ENCODE results near the gene PGPEP1.
"Not testable (repeated sequence)": the region's sequence is repeated elsewhere in the genome, so short reads cannot be mapped to it uniquely, and the experiment has no call there.

Gene PGPEP1

DNA sequence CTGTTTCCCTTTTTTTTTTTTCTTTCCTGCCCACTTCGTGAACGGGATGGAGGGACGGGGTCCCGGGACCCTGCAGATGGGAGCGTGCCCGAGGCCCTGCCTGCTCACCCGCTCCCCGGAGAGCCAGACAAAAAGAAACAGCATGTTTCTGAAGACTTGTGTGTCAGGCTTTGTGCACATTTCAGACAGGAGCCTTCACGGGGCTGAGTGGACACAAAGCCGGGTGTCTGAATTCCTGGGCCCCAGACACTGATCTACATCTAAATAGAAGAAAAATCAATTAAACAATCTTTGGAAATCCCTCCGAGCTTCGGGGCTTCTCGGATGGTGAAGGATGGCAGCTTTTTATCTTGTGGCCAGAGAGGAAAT, 4.2 kb downstream of the PGPEP1 start:
- Histone ChIP-seq H3K9me3 (no peaks in the 10 kb centered on the region), H3K27ac (no peak overlapping the region), H3K4me3 (no peak overlapping the region), H3K36me3 (peaks cover 0 to 27% (median 0%) of the 10 kb centered on the region in 3 donors), H3K4me1 (peaks cover 0 to 20% (median 12%) of the 10 kb centered on the region in 4 donors), H3K27me3 (no peaks in the 10 kb centered on the region)
- TF ChIP-seq, protein P1, sequence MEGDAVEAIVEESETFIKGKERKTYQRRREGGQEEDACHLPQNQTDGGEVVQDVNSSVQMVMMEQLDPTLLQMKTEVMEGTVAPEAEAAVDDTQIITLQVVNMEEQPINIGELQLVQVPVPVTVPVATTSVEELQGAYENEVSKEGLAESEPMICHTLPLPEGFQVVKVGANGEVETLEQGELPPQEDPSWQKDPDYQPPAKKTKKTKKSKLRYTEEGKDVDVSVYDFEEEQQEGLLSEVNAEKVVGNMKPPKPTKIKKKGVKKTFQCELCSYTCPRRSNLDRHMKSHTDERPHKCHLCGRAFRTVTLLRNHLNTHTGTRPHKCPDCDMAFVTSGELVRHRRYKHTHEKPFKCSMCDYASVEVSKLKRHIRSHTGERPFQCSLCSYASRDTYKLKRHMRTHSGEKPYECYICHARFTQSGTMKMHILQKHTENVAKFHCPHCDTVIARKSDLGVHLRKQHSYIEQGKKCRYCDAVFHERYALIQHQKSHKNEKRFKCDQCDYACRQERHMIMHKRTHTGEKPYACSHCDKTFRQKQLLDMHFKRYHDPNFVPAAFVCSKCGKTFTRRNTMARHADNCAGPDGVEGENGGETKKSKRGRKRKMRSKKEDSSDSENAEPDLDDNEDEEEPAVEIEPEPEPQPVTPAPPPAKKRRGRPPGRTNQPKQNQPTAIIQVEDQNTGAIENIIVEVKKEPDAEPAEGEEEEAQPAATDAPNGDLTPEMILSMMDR (IDR thresholded peaks at IDR 0.05) = no peak
- intact Hi-C loops (cut with DNase I; ENCODE audit: low total_unique reads) = no loop called here
- DNase-seq = no peak

DNA sequence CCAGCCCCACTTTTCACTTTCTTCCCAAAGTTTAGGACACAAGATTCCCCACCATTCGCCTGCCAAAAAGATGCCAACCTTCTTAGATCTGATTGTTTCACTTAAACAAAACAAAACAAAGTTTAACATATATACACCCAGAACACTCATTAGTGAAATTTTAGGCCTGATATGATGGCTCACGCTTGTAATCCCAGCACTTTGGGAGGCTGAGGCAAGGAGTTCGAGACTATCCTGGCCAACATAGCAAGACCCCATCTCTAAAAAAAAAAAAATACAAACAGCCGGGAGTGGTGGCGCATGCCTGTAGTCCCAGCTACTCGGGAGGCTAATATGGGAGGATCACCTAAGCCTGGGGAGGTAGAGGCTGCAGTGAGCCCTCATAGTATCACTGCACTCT, 4.9 kb downstream of the PGPEP1 start:
- TF ChIP-seq, protein P1 (IDR thresholded peaks at IDR 0.05) = no peak
- Histone ChIP-seq H3K9me3 (no peaks in the 10 kb centered on the region), H3K4me3 (no peak overlapping the region), H3K27me3 (no peaks in the 10 kb centered on the region), H3K27ac (no peak overlapping the region), H3K36me3 (peaks cover 0 to 27% (median 0%) of the 10 kb centered on the region in 3 donors), H3K4me1 (peaks cover 0 to 13% (median 5%) of the 10 kb centered on the region in 4 donors)
- no peak for DNase-seq
- intact Hi-C loops (cut with DNase I; ENCODE audit: low total_unique reads) = loop anchor here (5.0 kb wide), 1 partner anchor 62 kb away; no protein-coding TSS in a partner anchor

DNA sequence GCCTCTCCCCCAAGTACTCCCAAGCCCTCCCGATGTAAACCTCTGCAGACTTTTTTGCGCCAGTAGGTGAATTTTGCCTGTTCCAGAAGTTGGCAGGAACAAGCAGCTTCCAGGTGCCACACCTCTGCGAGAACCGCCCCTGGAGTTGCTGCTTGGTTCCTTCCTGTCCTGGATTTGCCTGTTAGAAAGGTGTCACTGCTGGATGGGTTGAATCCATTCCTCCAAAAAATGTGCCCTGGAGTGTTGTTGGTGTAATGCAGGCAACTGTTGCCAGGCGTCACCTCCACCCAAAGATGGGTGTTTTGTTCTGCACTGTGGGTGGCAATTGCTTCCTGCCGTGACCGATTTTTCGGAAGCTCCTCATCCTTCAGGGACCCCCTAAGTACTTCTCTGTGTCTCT, 5.7 kb downstream of the PGPEP1 start:
- DNase-seq = no peak
- H3K27ac ChIP-seq = no peak overlapping the region
- H3K27me3 ChIP-seq = no peaks in the 10 kb centered on the region
- TF ChIP-seq, protein P1 (IDR thresholded peaks at IDR 0.05) = no peak
- intact Hi-C loops (cut with DNase I; ENCODE audit: low total_unique reads) = loop anchor here (5.0 kb wide), 1 partner anchor 61 kb away; no protein-coding TSS in a partner anchor
- H3K36me3 ChIP-seq = peaks cover 0 to 27% (median 0%) of the 10 kb centered on the region in 3 donors
- H3K4me1 ChIP-seq = peaks cover 0 to 11% (median 3%) of the 10 kb centered on the region in 4 donors
- no peaks in the 10 kb centered on the region for H3K9me3 ChIP-seq
- H3K4me3 ChIP-seq = no peak overlapping the region

DNA sequence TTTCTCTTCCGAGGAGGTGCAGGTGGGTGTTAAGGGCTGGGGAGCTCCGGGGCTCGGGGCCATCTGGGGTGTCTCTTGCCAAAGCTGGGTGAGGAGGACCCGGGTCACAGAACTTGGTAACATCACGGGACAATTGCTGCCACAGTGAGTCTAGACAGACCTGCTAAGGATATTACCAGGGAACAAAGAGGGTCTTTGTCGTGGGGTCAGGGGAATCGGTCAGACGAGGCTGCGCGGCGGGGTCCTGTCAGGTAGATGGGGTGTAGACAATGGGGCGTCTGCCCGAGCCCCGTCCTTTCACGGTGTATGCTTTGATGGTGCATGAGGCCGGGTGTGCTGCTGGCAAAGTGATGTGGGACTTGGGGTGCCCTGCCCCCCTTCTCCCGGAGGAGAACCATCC, 7.8 kb downstream of the PGPEP1 start:
- no peak for DNase-seq
- H3K36me3 ChIP-seq = peaks cover 0 to 26% (median 0%) of the 10 kb centered on the region in 3 donors
- H3K4me3 ChIP-seq = no peak overlapping the region
- H3K27ac ChIP-seq = no peak overlapping the region
- TF ChIP-seq, protein P1 (IDR thresholded peaks at IDR 0.05) = no peak
- no peaks in the 10 kb centered on the region for H3K4me1 ChIP-seq
- intact Hi-C loops (cut with DNase I; ENCODE audit: low total_unique reads) = loop anchor here (5.0 kb wide), 1 partner anchor 59 kb away; no protein-coding TSS in a partner anchor
- no peaks in the 10 kb centered on the region for H3K27me3 ChIP-seq
- no peaks in the 10 kb centered on the region for H3K9me3 ChIP-seq

DNA sequence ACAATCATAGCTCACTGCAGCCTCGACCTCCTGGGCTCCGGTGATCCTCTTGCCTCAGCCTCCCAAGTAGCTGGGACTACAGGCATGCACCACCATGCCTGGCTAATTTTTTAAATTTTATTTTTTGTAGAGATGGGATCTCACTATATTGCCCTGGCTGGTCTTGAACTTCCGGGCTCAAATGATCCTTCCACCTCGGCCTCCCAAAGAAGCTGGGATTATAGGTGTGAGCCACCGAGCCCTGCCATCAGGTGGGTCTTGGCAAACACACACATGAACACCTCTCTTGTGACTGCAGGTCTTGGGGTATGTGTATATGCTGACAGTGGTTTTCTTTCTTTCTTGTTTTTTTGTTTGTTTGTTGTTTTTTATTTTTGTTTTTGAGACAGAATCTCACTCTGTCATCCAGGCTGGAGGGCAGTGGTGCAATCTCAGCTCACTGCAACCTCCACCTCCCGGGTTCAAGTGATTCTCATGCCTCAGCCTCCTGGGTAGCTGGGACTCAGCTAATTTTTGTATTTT, 8.5 kb downstream of the PGPEP1 start:
- H3K9me3 ChIP-seq, H3K27ac ChIP-seq, H3K4me1 ChIP-seq, H3K27me3 ChIP-seq, DNase-seq, H3K4me3 ChIP-seq: not testable (repeated sequence)
- H3K36me3 ChIP-seq = peaks cover 0 to 23% (median 0%) of the 10 kb centered on the region in 3 donors
- intact Hi-C loops (cut with DNase I; ENCODE audit: low total_unique reads) = loop anchor here (5.0 kb wide), 1 partner anchor 58 kb away; no protein-coding TSS in a partner anchor

DNA sequence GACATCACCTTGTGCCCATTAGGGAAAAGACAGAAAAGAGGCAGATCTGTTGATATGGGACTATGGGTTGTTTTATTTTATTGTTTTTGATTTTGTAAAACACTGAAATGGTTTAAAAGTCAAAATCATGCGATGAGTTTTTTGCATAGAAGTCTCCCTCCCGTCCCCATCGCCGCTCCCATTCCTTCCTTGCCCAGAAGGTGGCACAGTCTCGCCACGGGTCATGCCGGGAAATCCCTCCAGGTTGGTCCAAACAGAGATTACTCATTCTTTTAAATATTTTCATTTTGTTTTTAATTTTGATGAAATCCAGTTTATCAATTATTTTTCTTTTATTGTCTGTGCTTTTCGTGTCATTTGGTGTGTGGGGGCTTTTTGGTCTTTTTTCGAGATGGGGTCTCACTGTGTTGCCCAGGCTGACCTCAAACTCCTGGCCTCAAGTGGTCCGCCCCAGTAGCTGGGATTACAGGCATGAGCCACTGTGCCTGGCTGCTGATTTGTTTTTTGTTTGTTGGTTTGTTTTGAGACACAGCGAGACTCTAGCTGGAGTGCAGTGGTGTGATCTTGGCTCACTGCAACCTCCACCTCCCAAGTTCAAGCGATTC, 9.2 kb downstream of the PGPEP1 start:
- TF ChIP-seq, protein P1 (IDR thresholded peaks at IDR 0.05) = peak; percentile 64 to 69
- no peaks in the 10 kb centered on the region for H3K4me1 ChIP-seq
- H3K9me3 ChIP-seq = no peaks in the 10 kb centered on the region
- H3K36me3 ChIP-seq = peaks cover 0 to 18% (median 0%) of the 10 kb centered on the region in 3 donors
- no peaks in the 10 kb centered on the region for H3K27me3 ChIP-seq
- intact Hi-C loops (cut with DNase I; ENCODE audit: low total_unique reads) = loop anchor here (5.0 kb wide), 2 partner anchors 48 to 58 kb away; partner anchors contain the start of gene LRRC25
- no peak overlapping the region for H3K27ac ChIP-seq
- DNase-seq = peak in 1 of 2 donors; percentile 48
- no peak overlapping the region for H3K4me3 ChIP-seq
